Transverse colon (tissue), 4 donors: ENCODE measurements around the gene ZNF124. TPM values are rescaled to one million over a fixed set of nuclear protein-coding genes. Genes with fewer than 3 reads are reported as not detected.

Experiments
- DNase-seq: peaks from one replicate; pipeline ENCODE4 v3.0.0-alpha.2; 2019
- H3K27ac ChIP-seq, 4 donors: fragments of 200-600 bp; sonication (generic); 2 replicates each; pipeline ENCODE4 v1.5.1; 2016 to 2018; ENCODE audit warnings: inconsistent platforms in 4 of 4
- H3K27me3 ChIP-seq: fragments of 200-600 bp; sonication (generic); 2 replicates; pipeline ENCODE4 v1.5.1; 2017; ENCODE audit warnings: inconsistent platforms
- H3K36me3 ChIP-seq, 4 donors: fragments of 200-600 bp; sonication (generic); 2 replicates each; pipeline ENCODE4 v1.5.1; 2017 to 2019; ENCODE audit warnings: inconsistent platforms in 4 of 4
- H3K4me1 ChIP-seq, 4 donors: fragments of 200-600 bp; sonication (generic); 2 replicates each; pipeline ENCODE4 v1.5.1; 2017 to 2020; ENCODE audit warnings: inconsistent platforms in 4 of 4
- H3K4me3 ChIP-seq, 4 donors: fragments of 200-600 bp; sonication (generic); 1 replicate in 1 of 4; 2 replicates in 3 of 4; pipeline versions ENCODE4 v1.5.1 to v1.6.1; 2017 to 2019; ENCODE audit warnings: inconsistent platforms in 4 of 4
- H3K9me3 ChIP-seq, 2 donors: fragments of 200-600 bp; sonication (generic); 2 replicates each; pipeline ENCODE4 v1.5.1; 2017 to 2019; ENCODE audit warnings: inconsistent platforms in 2 of 2
- CTCF ChIP-seq, 5 experiments: fragments of 200-600 bp in 3 of 5; fragments of 450-650 bp in 2 of 5; sonication (generic) in 3 of 5; IDR thresholded peaks; 1 replicate in 2 of 5; 2 replicates in 3 of 5; pipeline ENCODE4 v1.5.1; 2016 to 2017; ENCODE audit warnings: antibody characterized with exemption in 5 of 5, inconsistent platforms in 3 of 5, mild to moderate bottlenecking in 2 of 5, moderate library complexity in 1 of 5
- EP300 ChIP-seq: sonication (generic); formaldehyde crosslinking; IDR thresholded peaks from one replicate; pipeline ENCODE4 v1.6.1; 2017; ENCODE audit warnings: antibody characterized with exemption, low read depth
- POLR2A ChIP-seq: fragments of 450-650 bp; IDR thresholded peaks from one replicate; pipeline ENCODE4 v1.6.1; 2016; ENCODE audit warnings: antibody characterized with exemption, mild to moderate bottlenecking, moderate library complexity
- POLR2AphosphoS5 ChIP-seq, 3 donors: sonication (generic); formaldehyde crosslinking; IDR thresholded peaks; one replicate each; pipeline ENCODE4 v1.6.1; 2016; ENCODE audit warnings: antibody characterized with exemption in 3 of 3
- WGBS, 2 donors: methylation state at CpG; one replicate each; pipeline ENCODE4 v1.1.5; 2018; ENCODE audit warnings: low coverage in 1 of 2; 5-methylcytosine and 5-hydroxymethylcytosine counted together
- in situ Hi-C, 4 donors: fragments of 200-750 bp; cut with MboI; loops; one replicate each; pipeline versions ENCODE4 v1.15.0 to v1.15.1; 2017; ENCODE audit warnings: low sequenced_read_pairs in 3 of 4, low pct_ligation_motif_present in 1 of 4, low pct_unique_long_range_greater_than_20kb in 1 of 4
- intact Hi-C: fragments of 100-400 bp; cut with DNase I; formaldehyde crosslinking; loops from one replicate; pipeline ENCODE4 v1.15.1; 2023; ENCODE audit warnings: low total_unique reads
- total RNA-seq, 4 donors: library from RNA; depleted of rRNA; stranded (reverse); fragments of >200 nt; gene quantifications; one replicate each; pipeline ENCODE4 v1.1.0, GENCODE V29; 2016

Gene ZNF124
- total RNA-seq, 4 donors from 2014 or later = 27.5 to 61.1 (median 41.5) TPM

GRCh38 chr1:247212012-247212411, 40.2 kb upstream of the ZNF124 start:
- no peaks in the 10 kb centered on the region for H3K36me3 ChIP-seq
- in situ Hi-C loops = no loop called here
- no peak overlapping the region for H3K27ac ChIP-seq
- DNase-seq = peak; percentile 13
- H3K4me3 ChIP-seq = no peak overlapping the region
- 81% methylated on average over 5 of the region's 5 CpGs; no CpG with 5 or more reads in 1 of the 2 donors for WGBS, 2 donors
- H3K27me3 ChIP-seq = no peaks in the 10 kb centered on the region
- H3K9me3 ChIP-seq = no peaks in the 10 kb centered on the region
- peaks cover 0 to 24% (median 12%) of the 10 kb centered on the region in 4 donors for H3K4me1 ChIP-seq
- intact Hi-C loops = no loop called here
- TF ChIP-seq EP300 (no peak), POLR2AphosphoS5 (IDR thresholded peaks at IDR 0.05) (no peak), POLR2A (no peak), CTCF (IDR thresholded peaks at IDR 0.05) (no peak)

- intact Hi-C loops (no loop called here), in situ Hi-C loops (no loop called here)
- H3K4me3 ChIP-seq = no peak overlapping the region
- TF ChIP-seq CTCF (IDR thresholded peaks at IDR 0.05) (no peak), EP300 (no peak), POLR2AphosphoS5 (IDR thresholded peaks at IDR 0.05) (no peak), POLR2A (no peak)
- H3K36me3 ChIP-seq = no peaks in the 10 kb centered on the region
- H3K4me1 ChIP-seq = peaks cover 0 to 24% (median 12%) of the 10 kb centered on the region in 4 donors
- H3K9me3 ChIP-seq = no peaks in the 10 kb centered on the region
- no peaks in the 10 kb centered on the region for H3K27me3 ChIP-seq
- peak overlapping the region; percentile 91 to 97 (median 92) for H3K27ac ChIP-seq
- WGBS, 2 donors = 57 to 75% methylated on average over 7 of the region's 7 CpGs
- no peak for DNase-seq
Measured at GRCh38 chr1:247211339-247211738, 39.5 kb upstream of the ZNF124 start.

- 0 to 1% methylated on average over 1 to 26 of the region's 49 CpGs for whole genome bisulfite sequencing, 2 donors
- no peak for TF ChIP-seq EP300
- peak; percentile 88 to 94 (median 91) for TF ChIP-seq POLR2AphosphoS5 (IDR thresholded peaks at IDR 0.05)
- TF ChIP-seq POLR2A = peak; percentile 94
- no peak for TF ChIP-seq CTCF (IDR thresholded peaks at IDR 0.05)
- peak; percentile 99 for DNase-seq
- no peaks in the 10 kb centered on the region for H3K9me3 ChIP-seq
- intact Hi-C loops = no loop called here
- no peaks in the 10 kb centered on the region for H3K36me3 ChIP-seq
- H3K27ac ChIP-seq = peak overlapping the region; percentile 91 to 97 (median 92)
- peak overlapping the region; percentile 69 to 98 (median 86) for H3K4me3 ChIP-seq
- peaks cover 0 to 28% (median 12%) of the 10 kb centered on the region in 4 donors for H3K4me1 ChIP-seq
- H3K27me3 ChIP-seq = no peaks in the 10 kb centered on the region
- in situ Hi-C loops = no loop called here
Measured at GRCh38 chr1:247210376-247211117, 38.7 kb upstream of the ZNF124 start.

- peak overlapping the region; percentile 91 to 97 (median 92) for H3K27ac ChIP-seq
- peaks cover 0 to 32% (median 13%) of the 10 kb centered on the region in 4 donors for H3K4me1 ChIP-seq
- no peaks in the 10 kb centered on the region for H3K9me3 ChIP-seq
- H3K4me3 ChIP-seq = peak overlapping the region; percentile 69 to 98 (median 86)
- DNase-seq = no peak
- intact Hi-C loops (no loop called here), in situ Hi-C loops (no loop called here)
- no peaks in the 10 kb centered on the region for H3K27me3 ChIP-seq
- H3K36me3 ChIP-seq = no peaks in the 10 kb centered on the region
- TF ChIP-seq EP300 (no peak), POLR2AphosphoS5 (IDR thresholded peaks at IDR 0.05) (no peak), POLR2A (no peak), CTCF (IDR thresholded peaks at IDR 0.05) (no peak)
- 1 to 6% methylated on average over 5 of the region's 5 CpGs for WGBS, 2 donors
Measured at GRCh38 chr1:247210062-247210375, 38.2 kb upstream of the ZNF124 start.
